Activated naive CD4-positive, alpha-beta T cell treated with anti-CD3 and anti-CD28 coated beads for 36 hours (primary cell): ENCODE measurements around the gene ARHGEF38. TPM values are rescaled to one million over a fixed set of nuclear protein-coding genes. Genes with fewer than 3 reads are reported as not detected.

Experiments used
- CTCF ChIA-PET: fragments of 350-600 bp; sonication (Branson Sonifier 250); formaldehyde crosslinking; loops from one replicate; lab custom pipeline; 2021; ENCODE audit warnings: antibody characterized with exemption; lab: Charles Lee
- DNase-seq: peaks from one replicate; pipeline ENCODE4 v3.0.0-alpha.2; 2020
- H3K27ac Mint-ChIP-seq: one replicate; pipeline ENCODE4 v1.8.0; 2021; ENCODE audit warnings: mild to moderate bottlenecking, mixed read lengths
- H3K27me3 Mint-ChIP-seq: one replicate; pipeline ENCODE4 v1.8.0; 2021; ENCODE audit warnings: low read depth, mixed read lengths
- H3K36me3 Mint-ChIP-seq: one replicate; pipeline ENCODE4 v1.8.0; 2021; ENCODE audit warnings: low read depth, mixed read lengths
- H3K4me1 Mint-ChIP-seq: one replicate; pipeline ENCODE4 v1.8.0; 2021; ENCODE audit warnings: low read depth, mixed read lengths
- H3K4me3 Mint-ChIP-seq: one replicate; pipeline ENCODE4 v1.8.0; 2021; ENCODE audit warnings: mild to moderate bottlenecking, moderate library complexity, mixed read lengths
- H3K9me3 Mint-ChIP-seq: one replicate; pipeline ENCODE4 v1.8.0; 2021; ENCODE audit warnings: mixed read lengths
- intact Hi-C: fragments of 100-400 bp; cut with micrococcal nuclease; formaldehyde crosslinking; loops from one replicate; pipeline ENCODE4 v1.15.1; 2023
- total RNA-seq, 2 experiments: library from RNA; stranded (reverse); gene quantifications; one replicate each; pipeline ENCODE4 v1.2.3, GENCODE V29; 2021

The ARHGEF38 gene
- total RNA-seq, 2 experiments from 2014 or later: not detected

GRCh38 chr4:105568584-105568983 is 16.2 kb downstream of the ARHGEF38 start:
- intact Hi-C loops: no loop called here
- peaks cover 2% of the 10 kb centered on the region for H3K27me3 Mint-ChIP-seq
- no peaks in the 10 kb centered on the region for H3K4me1 Mint-ChIP-seq
- no peaks in the 10 kb centered on the region for H3K9me3 Mint-ChIP-seq
- no peak overlapping the region for H3K4me3 Mint-ChIP-seq
- no peaks in the 10 kb centered on the region for H3K36me3 Mint-ChIP-seq
- H3K27ac Mint-ChIP-seq: no peak overlapping the region
- CTCF ChIA-PET: no interaction called here
- DNase-seq: no peak

GRCh38 chr4:105569057-105569865 is 16.8 kb downstream of the ARHGEF38 start:
- H3K27me3 Mint-ChIP-seq: peaks cover 2% of the 10 kb centered on the region
- H3K36me3 Mint-ChIP-seq: no peaks in the 10 kb centered on the region
- DNase-seq: no peak
- H3K4me3 Mint-ChIP-seq: no peak overlapping the region
- CTCF ChIA-PET: no interaction called here
- no peaks in the 10 kb centered on the region for H3K4me1 Mint-ChIP-seq
- no peaks in the 10 kb centered on the region for H3K9me3 Mint-ChIP-seq
- intact Hi-C loops: no loop called here
- no peak overlapping the region for H3K27ac Mint-ChIP-seq

GRCh38 chr4:105569866-105570236 is 17.4 kb downstream of the ARHGEF38 start:
- H3K4me3 Mint-ChIP-seq: no peak overlapping the region
- H3K27me3 Mint-ChIP-seq: peaks cover 2% of the 10 kb centered on the region
- no peak for DNase-seq
- no peaks in the 10 kb centered on the region for H3K36me3 Mint-ChIP-seq
- no peak overlapping the region for H3K27ac Mint-ChIP-seq
- CTCF ChIA-PET: no interaction called here
- H3K9me3 Mint-ChIP-seq: no peaks in the 10 kb centered on the region
- no peaks in the 10 kb centered on the region for H3K4me1 Mint-ChIP-seq
- intact Hi-C loops: no loop called here

- no peaks in the 10 kb centered on the region for H3K9me3 Mint-ChIP-seq
Measured at GRCh38 chr4:105572296-105572695, 19.9 kb downstream of the ARHGEF38 start.

GRCh38 chr4:105586638-105587328 is 34.4 kb downstream of the ARHGEF38 start:
- no peak overlapping the region for H3K27ac Mint-ChIP-seq
- CTCF ChIA-PET: no interaction called here
- H3K36me3 Mint-ChIP-seq: no peaks in the 10 kb centered on the region
- no peaks in the 10 kb centered on the region for H3K9me3 Mint-ChIP-seq
- no peak for DNase-seq
- no peak overlapping the region for H3K4me3 Mint-ChIP-seq
- H3K4me1 Mint-ChIP-seq: peaks cover 3% of the 10 kb centered on the region
- H3K27me3 Mint-ChIP-seq: peaks cover 14% of the 10 kb centered on the region
- intact Hi-C loops: no loop called here

More at GRCh38 chr4:105572296-105572695, 19.9 kb downstream of the ARHGEF38 start:
- Mint-ChIP-seq H3K4me3 (no peak overlapping the region), H3K4me1 (no peaks in the 10 kb centered on the region), H3K36me3 (no peaks in the 10 kb centered on the region), H3K27me3 (peaks cover 2% of the 10 kb centered on the region), H3K27ac (no peak overlapping the region)
- intact Hi-C loops: no loop called here
- no peak for DNase-seq
- CTCF ChIA-PET: no interaction called here

GRCh38 chr4:105587841-105588240 is 35.4 kb downstream of the ARHGEF38 start:
- H3K27me3 Mint-ChIP-seq: peaks cover 17% of the 10 kb centered on the region
- no peak overlapping the region for H3K27ac Mint-ChIP-seq
- CTCF ChIA-PET: no interaction called here
- DNase-seq: no peak
- intact Hi-C loops: no loop called here
- no peaks in the 10 kb centered on the region for H3K9me3 Mint-ChIP-seq
- no peaks in the 10 kb centered on the region for H3K36me3 Mint-ChIP-seq
- H3K4me3 Mint-ChIP-seq: no peak overlapping the region
- peaks cover 3% of the 10 kb centered on the region for H3K4me1 Mint-ChIP-seq

GRCh38 chr4:105588252-105588651 is 35.8 kb downstream of the ARHGEF38 start:
- no peaks in the 10 kb centered on the region for H3K36me3 Mint-ChIP-seq
- DNase-seq: no peak
- H3K4me3 Mint-ChIP-seq: no peak overlapping the region
- H3K27ac Mint-ChIP-seq: no peak overlapping the region
- intact Hi-C loops: no loop called here
- H3K9me3 Mint-ChIP-seq: no peaks in the 10 kb centered on the region
- H3K4me1 Mint-ChIP-seq: peaks cover 3% of the 10 kb centered on the region
- CTCF ChIA-PET: no interaction called here
- peaks cover 17% of the 10 kb centered on the region for H3K27me3 Mint-ChIP-seq

- intact Hi-C loops: no loop called here
- Mint-ChIP-seq H3K4me3 (no peak overlapping the region), H3K36me3 (no peaks in the 10 kb centered on the region), H3K27me3 (peaks cover 20% of the 10 kb centered on the region), H3K9me3 (no peaks in the 10 kb centered on the region), H3K27ac (no peak overlapping the region), H3K4me1 (peaks cover 5% of the 10 kb centered on the region)
- CTCF ChIA-PET: no interaction called here
- no peak for DNase-seq
Measured at GRCh38 chr4:105591573-105591972, 39.2 kb downstream of the ARHGEF38 start.

- Mint-ChIP-seq H3K36me3 (no peaks in the 10 kb centered on the region), H3K9me3 (no peaks in the 10 kb centered on the region), H3K4me1 (peaks cover 2% of the 10 kb centered on the region), H3K27me3 (peaks cover 20% of the 10 kb centered on the region), H3K27ac (no peak overlapping the region), H3K4me3 (no peak overlapping the region)
- DNase-seq: no peak
- intact Hi-C loops: loop anchor here (1.0 kb wide), 1 partner anchor 289 kb away; no protein-coding TSS in a partner anchor
- CTCF ChIA-PET: no interaction called here
Measured at GRCh38 chr4:105594099-105595010, 41.9 kb downstream of the ARHGEF38 start.

- CTCF ChIA-PET: no interaction called here
- intact Hi-C loops: no loop called here
- Mint-ChIP-seq H3K36me3 (no peaks in the 10 kb centered on the region), H3K27ac (no peak overlapping the region), H3K4me1 (peaks cover 2% of the 10 kb centered on the region), H3K27me3 (peaks cover 20% of the 10 kb centered on the region), H3K9me3 (no peaks in the 10 kb centered on the region), H3K4me3 (no peak overlapping the region)
- DNase-seq: no peak
Measured at GRCh38 chr4:105596684-105597083, 44.3 kb downstream of the ARHGEF38 start.

GRCh38 chr4:105598052-105598451 is 45.6 kb downstream of the ARHGEF38 start:
- H3K9me3 Mint-ChIP-seq: no peaks in the 10 kb centered on the region
- H3K4me1 Mint-ChIP-seq: peaks cover 2% of the 10 kb centered on the region
- no peak overlapping the region for H3K27ac Mint-ChIP-seq
- DNase-seq: no peak
- CTCF ChIA-PET: no interaction called here
- peaks cover 16% of the 10 kb centered on the region for H3K27me3 Mint-ChIP-seq
- intact Hi-C loops: no loop called here
- no peak overlapping the region for H3K4me3 Mint-ChIP-seq
- no peaks in the 10 kb centered on the region for H3K36me3 Mint-ChIP-seq

GRCh38 chr4:105598787-105599186 is 46.4 kb downstream of the ARHGEF38 start:
- CTCF ChIA-PET: no interaction called here
- intact Hi-C loops: no loop called here
- Mint-ChIP-seq H3K9me3 (no peaks in the 10 kb centered on the region), H3K27ac (no peak overlapping the region), H3K4me1 (peaks cover 2% of the 10 kb centered on the region), H3K27me3 (peaks cover 18% of the 10 kb centered on the region), H3K36me3 (no peaks in the 10 kb centered on the region), H3K4me3 (no peak overlapping the region)
- no peak for DNase-seq
